Measurements from ENCODE around the gene RAB41. TPM values are rescaled to one million over a fixed set of nuclear protein-coding genes. Genes with fewer than 3 reads are reported as not detected.
"Not testable (repeated sequence)": the region's sequence is repeated elsewhere in the genome, so short reads cannot be mapped to it uniquely, and the experiment has no call there.

Gene RAB41
- total RNA-seq, 1 donor from 2014 or later = not detected

DNA sequence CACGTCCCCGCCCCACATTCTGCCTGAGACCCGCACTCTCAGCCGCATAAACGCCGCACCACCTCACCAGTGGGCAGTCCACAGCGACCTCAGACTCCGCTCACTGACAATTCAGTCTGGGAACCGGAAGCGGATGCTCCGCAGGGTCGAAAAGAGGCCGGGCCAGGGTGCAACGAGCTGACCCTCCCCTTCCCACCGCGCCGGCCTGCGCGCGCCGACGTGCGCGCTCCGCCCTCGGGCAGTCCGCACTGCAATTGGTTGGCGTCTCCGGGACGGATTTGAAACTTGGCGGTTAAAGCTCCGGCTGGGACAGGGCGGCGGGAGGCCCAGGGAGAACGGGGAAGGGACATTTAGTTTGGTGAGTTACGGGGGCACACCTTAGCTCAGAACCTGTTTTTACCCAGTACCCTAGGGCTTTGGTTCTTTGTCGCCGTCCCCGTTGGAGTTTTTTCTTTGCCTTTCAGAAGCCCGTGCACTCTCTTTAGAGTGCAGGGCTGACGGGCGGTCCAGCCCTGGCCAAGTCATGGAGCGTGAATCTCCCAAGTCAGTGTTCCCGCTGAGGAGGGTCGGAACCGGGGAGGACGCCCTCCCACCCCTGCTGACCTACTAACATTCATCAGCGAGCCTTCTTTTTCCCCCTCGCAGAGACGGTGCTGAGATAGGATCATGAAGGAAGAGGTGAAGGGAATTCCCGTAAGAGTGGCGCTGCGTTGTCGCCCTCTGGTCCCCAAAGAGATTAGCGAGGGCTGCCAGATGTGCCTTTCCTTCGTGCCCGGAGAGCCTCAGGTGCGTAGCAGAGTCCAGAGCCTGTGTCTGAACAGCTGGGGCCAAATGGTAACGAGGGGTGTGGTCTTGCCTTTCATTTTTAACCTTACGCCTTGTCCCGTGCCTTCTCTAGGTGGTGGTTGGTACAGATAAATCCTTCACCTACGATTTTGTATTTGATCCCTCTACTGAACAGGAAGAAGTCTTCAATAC is 8.1 kb downstream of the RAB41 start, which contains the start of the genes KIF4A and PDZD11:
Gene KIF4A (plus strand): TSS at position 312 of the 978 bp plus-strand sequence. CDS start 355 bp downstream, at position 667.
Gene PDZD11 (minus strand): TSS at position 135 of the 978 bp plus-strand sequence. CDS start 586 bp downstream, outside the sequence.
- peak; percentile 93 for DNase-seq (ENCODE audit: low spot score)

DNA sequence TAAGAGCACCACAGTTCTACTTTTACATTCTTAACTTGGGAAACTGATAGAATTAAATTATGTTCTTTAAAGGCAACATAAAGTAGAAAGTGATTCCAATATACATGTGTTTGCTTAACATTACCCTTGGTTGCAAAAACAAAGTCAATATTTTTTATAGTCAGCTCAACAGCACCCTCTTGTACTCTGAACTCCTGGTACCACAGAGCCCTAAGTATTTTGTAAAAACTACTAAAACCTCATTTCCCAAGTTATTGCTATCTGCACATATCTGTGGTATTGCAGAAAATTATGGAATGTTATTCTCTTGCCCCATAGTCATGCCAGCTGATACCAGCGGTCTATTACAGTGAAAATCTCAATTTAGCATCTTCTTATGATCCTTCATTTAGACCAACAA is 10.8 kb downstream of the RAB41 start:
- DNase-seq (ENCODE audit: low spot score) = no peak

DNA sequence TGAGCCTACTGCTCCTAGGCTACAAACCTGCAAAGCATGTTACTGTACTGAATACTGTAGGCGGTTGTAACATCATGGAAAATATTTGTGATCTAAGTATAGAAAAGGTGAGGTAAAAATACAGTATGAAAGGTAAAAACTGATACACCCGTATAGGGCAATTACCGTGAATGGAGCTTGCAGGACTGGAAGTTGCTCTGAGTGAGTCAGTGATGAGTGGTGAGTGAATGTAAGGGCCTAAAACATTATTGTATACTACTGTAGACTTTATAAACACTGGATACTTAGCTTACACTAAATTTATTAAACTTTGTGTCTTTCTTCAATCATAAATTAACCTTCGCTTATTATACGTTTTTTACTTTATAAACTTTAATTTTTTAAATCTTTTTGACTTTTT is 11.6 kb downstream of the RAB41 start:
- DNase-seq (ENCODE audit: low spot score) = no peak

DNA sequence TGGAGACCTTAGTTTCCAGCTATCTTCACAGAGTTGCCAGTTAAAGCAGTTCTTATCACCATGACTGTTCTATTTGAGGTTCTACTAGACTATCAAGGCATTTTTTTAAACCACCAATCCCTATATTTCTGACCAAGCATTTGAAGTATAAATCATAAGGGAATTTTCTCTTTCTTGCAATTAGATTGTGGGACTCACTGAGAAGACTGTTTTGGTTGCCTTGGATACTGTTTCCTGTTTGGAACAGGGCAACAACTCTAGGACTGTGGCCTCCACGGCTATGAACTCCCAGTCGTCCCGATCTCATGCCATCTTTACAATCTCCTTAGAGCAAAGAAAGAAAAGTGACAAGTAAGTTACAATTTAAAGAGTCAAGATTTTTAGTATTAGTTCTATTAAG is 19.7 kb downstream of the RAB41 start:
- no peak for DNase-seq (ENCODE audit: low spot score)

DNA sequence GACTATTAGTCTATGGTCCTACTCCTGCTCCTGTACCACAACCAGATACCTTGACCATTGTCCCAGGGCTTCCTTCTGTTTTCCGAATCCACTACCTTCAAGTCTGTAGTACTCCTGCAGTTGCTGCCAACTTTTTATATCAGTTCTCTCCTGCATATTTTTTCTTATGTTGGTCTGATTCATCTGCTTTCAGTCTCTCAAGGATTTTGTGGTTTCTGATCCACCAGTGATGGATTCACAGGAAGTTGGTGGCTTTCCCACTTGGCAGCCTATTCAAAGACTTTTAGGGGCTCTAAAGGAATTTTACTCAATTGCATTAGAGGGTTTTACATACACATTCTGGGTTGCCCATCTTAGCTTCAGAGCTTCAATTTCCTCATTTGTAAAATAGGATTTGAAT is 31.5 kb downstream of the RAB41 start:
- DNase-seq (ENCODE audit: low spot score) = no peak

DNA sequence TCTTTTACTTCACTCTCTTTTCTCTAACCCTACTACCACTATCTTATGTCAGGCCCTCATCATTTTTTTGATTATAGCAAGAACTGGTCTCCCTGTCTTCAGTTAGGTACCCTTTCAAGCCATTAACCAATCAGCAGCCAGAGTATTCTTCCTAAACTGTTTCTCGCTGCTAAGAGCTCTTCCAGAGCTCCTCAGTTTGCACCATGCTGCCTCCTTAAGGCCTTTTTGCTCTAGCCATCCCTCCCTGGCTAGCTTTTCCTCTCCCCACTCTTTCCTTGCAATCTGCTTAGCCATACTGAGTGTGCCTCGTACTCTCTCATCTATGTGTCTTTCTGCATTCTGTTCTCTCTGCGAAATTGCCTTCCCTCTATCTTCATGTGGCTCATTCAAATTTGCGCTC is 40.8 kb downstream of the RAB41 start:
- no peak for DNase-seq (ENCODE audit: low spot score)

DNA sequence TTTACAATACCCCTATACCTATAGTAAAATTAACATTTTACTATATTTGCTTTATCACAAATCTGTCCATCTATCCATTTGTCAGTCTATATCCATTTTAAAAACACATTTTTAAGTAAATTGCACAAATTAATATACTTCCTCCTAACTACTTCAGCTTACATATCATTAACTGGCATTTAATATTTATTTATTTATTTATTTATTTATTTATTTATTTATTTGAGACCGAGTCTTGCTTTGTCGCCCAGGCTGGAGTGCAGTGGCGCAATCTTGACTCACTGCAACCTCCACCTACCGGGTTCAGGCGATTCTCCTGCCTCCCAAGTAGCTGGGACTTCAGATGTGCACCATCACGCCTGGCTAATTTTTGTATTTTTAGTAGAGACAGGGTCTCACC is 41.7 kb downstream of the RAB41 start:
- not testable (repeated sequence) for DNase-seq (ENCODE audit: low spot score)

DNA sequence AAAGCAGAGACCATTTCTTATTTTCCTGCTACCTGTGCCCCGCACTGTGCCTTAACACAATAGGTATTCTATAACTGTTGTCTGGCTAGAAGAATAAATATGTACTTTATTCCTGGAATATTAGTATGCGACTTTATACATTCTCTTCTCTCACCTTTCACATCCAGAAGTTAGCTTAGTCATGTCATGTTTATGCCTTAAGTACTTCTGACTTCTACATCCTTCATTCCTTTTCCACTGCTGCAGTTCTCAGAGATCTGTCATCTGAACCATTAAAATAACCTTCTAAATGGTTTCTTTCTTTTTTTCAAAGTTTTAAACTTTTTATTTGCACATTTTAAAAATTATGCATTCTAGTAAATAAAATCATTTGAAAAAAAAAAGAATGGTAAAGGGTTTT is 42.4 kb downstream of the RAB41 start:
- DNase-seq (ENCODE audit: low spot score) = no peak

DNA sequence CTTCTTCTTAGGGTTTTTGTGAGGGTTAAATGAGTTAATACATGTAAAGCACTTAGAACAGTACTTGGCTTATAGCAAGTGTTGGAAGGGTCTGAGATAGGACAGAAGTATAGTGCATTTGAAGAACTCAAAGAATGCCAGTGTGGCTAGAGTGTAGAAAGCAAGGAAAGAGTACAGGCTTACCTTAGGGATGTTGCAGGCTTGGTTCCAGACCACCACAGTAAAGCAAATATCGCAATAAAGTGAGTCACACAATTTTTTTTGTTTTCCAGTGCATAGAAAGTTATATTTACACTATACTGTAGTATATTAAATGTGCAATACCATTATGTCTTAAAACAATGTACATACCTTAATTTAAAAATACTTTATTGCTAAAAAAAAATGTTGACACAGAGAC is 49.2 kb downstream of the RAB41 start:
- no peak for DNase-seq (ENCODE audit: low spot score)

DNA sequence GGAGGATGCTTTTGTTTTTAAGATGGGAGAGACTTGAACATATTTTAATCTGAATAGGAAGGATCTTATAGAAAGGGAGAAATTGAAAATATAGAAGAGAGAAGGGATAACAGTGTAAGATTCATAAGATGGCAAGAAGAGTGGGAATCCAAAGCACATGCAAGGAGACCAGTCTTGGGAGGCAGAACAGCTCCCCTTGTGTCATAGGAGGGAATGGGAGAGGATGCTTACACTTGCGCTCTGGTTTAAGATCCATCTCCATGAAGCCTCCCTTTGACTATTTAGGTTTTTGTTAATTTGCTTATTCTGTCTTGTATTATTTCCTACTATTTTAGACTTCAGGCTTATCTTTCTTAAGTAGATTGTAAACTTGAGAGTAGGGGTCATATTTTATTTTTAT is 50.6 kb downstream of the RAB41 start:
- no peak for DNase-seq (ENCODE audit: low spot score)

Other genes with a start within 250 kb of the RAB41 start
- gene AWAT2, start 232.2 kb upstream of the RAB41 start, total RNA-seq = not detected
- not detected for gene OTUD6A, start 219.7 kb upstream of the RAB41 start, total RNA-seq
- gene IGBP1, start 148.7 kb upstream of the RAB41 start, total RNA-seq = 30.4 TPM
- not detected for gene DGAT2L6, start 104.7 kb upstream of the RAB41 start, total RNA-seq
- gene AWAT1, start 47.5 kb upstream of the RAB41 start, total RNA-seq = not detected
- gene P2RY4, start 22.0 kb upstream of the RAB41 start, total RNA-seq = 0.42 TPM
- gene ARR3, start 13.8 kb upstream of the RAB41 start, total RNA-seq = not detected
- gene PDZD11, start 7.8 kb downstream of the RAB41 start, total RNA-seq = 31.1 TPM
- 0.13 TPM for gene KIF4A, start 7.9 kb downstream of the RAB41 start, total RNA-seq
- not detected for gene GDPD2, start 141.1 kb downstream of the RAB41 start, total RNA-seq
- 4.6 TPM for gene DLG3, start 162.7 kb downstream of the RAB41 start, total RNA-seq

Data from mesenteric fat pad (tissue), 1 donor.